ENCODE results near the gene CARMIL3. TPM values are rescaled to one million over a fixed set of nuclear protein-coding genes. Genes with fewer than 3 reads are reported as not detected.

The CARMIL3 gene
- total RNA-seq, 2 experiments from 2014 or later = 0.21 to 0.32 TPM

- no peak overlapping the region for H3K4me3 ChIP-seq (ENCODE audit: low read depth, low read length, poor library complexity, severe bottlenecking)
- POLR2A ChIA-PET = no interaction called here
- H3K27ac ChIP-seq (ENCODE audit: low read depth, low read length, poor library complexity, severe bottlenecking) = no peak overlapping the region
- no peaks in the 10 kb centered on the region for H3K79me2 ChIP-seq (ENCODE audit: insufficient read depth, low read depth, low read length)
- DNase-seq (ENCODE audit: low spot score) = no peak
- CTCF ChIA-PET (ENCODE audit: unreplicated experiment) = no interaction called here
- H3K9me2 ChIP-seq (ENCODE audit: insufficient read depth, low read length) = no peaks in the 10 kb centered on the region
- H3K4me2 ChIP-seq (ENCODE audit: low read length) = no peak overlapping the region
- no TSS peak for BruUV-seq (replicated peaks)
- peaks cover 5% of the 10 kb centered on the region for H3K4me1 ChIP-seq (ENCODE audit: insufficient read depth, low read length, poor library complexity, severe bottlenecking)
- no peaks in the 10 kb centered on the region for H4K20me1 ChIP-seq (ENCODE audit: insufficient read depth, low read length)
- H2AFZ ChIP-seq (ENCODE audit: low read length) = no peak overlapping the region
- intact Hi-C loops (cut with micrococcal nuclease; ENCODE audit: unreplicated experiment) = no loop called here
- peaks cover 6% of the 10 kb centered on the region for H3K36me3 ChIP-seq (ENCODE audit: insufficient read depth, low read length)
- TF ChIP-seq EZH2phosphoT487 (IDR thresholded peaks at IDR 0.05; ENCODE audit: borderline replicate concordance, low read depth, low read length) (no peak), CTCF (conservative IDR thresholded peaks at IDR 0.05; ENCODE audit: low read length) (no peak)
- no peaks in the 10 kb centered on the region for H3K9me3 ChIP-seq (ENCODE audit: low read length)
These were observed 48.6 kb downstream of the CARMIL3 start for GRCh38 chr14:24100197-24100981.

GRCh38 chr14:24100982-24101494 is 49.2 kb downstream of the CARMIL3 start:
- DNase-seq (ENCODE audit: low spot score) = no peak
- no peaks in the 10 kb centered on the region for H3K9me3 ChIP-seq (ENCODE audit: low read length)
- H3K4me3 ChIP-seq (ENCODE audit: low read depth, low read length, poor library complexity, severe bottlenecking) = no peak overlapping the region
- no peaks in the 10 kb centered on the region for H3K4me1 ChIP-seq (ENCODE audit: insufficient read depth, low read length, poor library complexity, severe bottlenecking)
- no peaks in the 10 kb centered on the region for H3K79me2 ChIP-seq (ENCODE audit: insufficient read depth, low read depth, low read length)
- no peak overlapping the region for H3K27ac ChIP-seq (ENCODE audit: low read depth, low read length, poor library complexity, severe bottlenecking)
- H4K20me1 ChIP-seq (ENCODE audit: insufficient read depth, low read length) = no peaks in the 10 kb centered on the region
- ChIA-PET POLR2A (no interaction called here), CTCF (ENCODE audit: unreplicated experiment) (no interaction called here)
- no peak overlapping the region for H3K4me2 ChIP-seq (ENCODE audit: low read length)
- H3K36me3 ChIP-seq (ENCODE audit: insufficient read depth, low read length) = peaks cover 6% of the 10 kb centered on the region
- TF ChIP-seq EZH2phosphoT487 (IDR thresholded peaks at IDR 0.05; ENCODE audit: borderline replicate concordance, low read depth, low read length) (no peak), CTCF (conservative IDR thresholded peaks at IDR 0.05; ENCODE audit: low read length) (no peak)
- no TSS peak for BruUV-seq (replicated peaks)
- intact Hi-C loops (cut with micrococcal nuclease; ENCODE audit: unreplicated experiment) = no loop called here
- no peaks in the 10 kb centered on the region for H3K9me2 ChIP-seq (ENCODE audit: insufficient read depth, low read length)
- no peak overlapping the region for H2AFZ ChIP-seq (ENCODE audit: low read length)

Data from OCI-LY7 (cell line).